Nucleus accumbens (tissue), 56 donors: ENCODE data around the gene TLR6.
"Not testable (repeated sequence)": the region's sequence is repeated elsewhere in the genome, so short reads cannot be mapped to it uniquely, and the experiment has no call there.

Experiments used
- DNase-seq, 56 donors: peaks; one replicate each; lab custom pipeline; 2025; lab: John Stamatoyannopoulos, UW

The TLR6 gene

GRCh38 chr4:38829237-38829636 lies 27.4 kb downstream of the TLR6 start:
- no peak for DNase-seq

GRCh38 chr4:38823766-38824165 lies 32.9 kb downstream of the TLR6 start:
- DNase-seq = no peak

DNA sequence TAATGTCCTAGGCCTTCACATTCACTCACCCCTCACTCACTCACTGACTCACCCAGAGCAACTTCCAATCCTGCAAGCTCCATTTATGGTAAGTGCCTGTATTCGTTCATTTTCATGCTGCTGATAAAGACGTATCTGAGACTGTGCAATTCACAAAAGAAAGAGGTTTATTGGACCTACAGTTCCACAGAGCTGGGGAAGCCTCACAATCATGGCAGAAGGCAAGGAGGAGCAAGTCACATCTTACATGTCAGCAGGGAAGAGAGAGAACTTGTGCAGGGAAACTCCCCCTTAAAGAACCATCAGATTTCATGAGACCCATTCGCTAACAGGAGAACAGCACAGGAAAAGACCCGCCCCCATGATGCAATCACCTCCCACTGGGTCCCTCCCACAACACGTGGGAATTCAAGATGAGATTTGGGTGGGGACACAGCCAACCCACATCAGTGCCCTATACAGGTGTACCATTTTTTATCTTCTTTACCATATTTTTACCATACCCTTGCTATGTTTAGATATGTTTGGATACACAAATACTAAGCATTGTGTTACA lies 33.8 kb downstream of the TLR6 start:
- DNase-seq = no peak

GRCh38 chr4:38821739-38822138 lies 34.9 kb downstream of the TLR6 start:
- no peak for DNase-seq

DNA sequence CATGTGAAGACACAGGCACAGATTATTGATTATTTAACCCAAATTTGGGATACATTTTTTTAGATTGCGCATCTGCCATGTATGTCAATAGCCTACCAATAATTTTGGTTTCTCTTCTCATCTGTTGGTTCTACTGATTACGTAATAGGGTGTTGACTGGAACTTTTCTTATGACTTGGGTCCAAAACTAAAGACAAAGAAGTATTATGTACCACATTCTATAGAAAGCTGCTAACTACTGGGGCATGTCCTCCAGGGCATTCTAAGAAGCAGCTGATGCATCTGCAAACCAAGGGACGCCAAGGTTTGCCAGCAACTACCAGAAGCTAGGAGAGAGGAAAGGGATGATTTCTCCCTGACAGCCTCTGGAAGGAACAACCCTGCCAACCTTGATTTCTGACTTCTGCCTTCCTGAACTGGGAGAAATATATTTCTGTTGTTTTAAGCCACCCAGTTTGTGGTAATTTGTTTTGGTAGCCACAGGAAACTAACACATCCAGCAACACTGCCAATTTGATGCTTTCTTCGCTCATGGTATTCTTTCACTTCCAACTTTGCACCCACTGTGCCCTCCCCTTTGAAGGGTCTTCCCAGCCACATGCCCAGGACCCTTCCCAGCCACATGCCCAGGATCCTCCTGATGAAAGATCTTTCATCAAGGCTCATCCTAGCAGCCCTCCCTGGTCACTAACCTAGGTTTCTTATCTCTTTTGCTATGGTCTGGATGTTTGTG lies 36.1 kb downstream of the TLR6 start:
- DNase-seq = no peak

GRCh38 chr4:38819569-38819968 lies 37.0 kb downstream of the TLR6 start:
- no peak for DNase-seq

GRCh38 chr4:38818441-38818976 lies 38.1 kb downstream of the TLR6 start:
- no peak for DNase-seq

DNA sequence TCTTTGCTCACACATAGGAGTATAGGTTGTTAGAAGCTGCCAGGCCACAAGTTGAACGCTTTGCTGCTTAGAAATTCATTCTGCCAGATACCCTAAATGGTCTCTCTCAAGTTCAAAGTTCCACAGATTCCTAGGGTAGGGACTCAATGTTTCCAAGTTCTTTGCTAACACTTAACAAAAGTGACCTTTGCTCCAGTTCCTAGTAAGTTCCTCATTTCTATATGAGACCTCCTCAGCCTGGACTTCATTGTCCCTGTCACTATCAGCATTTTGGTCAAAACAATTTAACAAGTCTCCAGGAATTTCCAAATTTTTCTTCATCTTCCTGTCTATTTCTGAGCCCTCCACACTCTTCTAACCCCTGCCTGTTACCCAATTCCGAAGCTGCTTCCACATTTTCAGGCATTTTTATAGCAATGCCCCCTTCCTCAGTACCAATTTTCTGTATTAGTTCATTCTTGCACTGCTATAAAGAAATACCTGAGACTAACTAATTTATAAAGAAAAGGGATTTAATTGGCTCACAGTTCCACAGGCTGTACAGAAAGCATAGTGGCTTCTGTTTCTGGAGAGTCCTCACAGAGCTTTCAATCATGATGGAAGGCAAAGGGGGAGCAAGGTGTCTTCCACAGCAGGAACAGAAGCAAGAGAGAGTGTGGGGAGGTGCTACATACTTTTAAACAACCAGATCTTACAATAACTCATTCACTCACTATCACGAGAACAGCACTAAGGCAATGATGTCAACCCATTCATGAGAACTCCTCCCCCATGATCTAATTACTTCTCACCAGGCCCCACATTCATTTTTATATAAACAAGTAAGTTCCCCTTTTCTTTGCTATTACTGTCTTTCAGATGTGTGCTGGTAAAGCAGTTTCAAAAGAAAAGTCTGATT lies 40.5 kb downstream of the TLR6 start:
- no peak for DNase-seq

DNA sequence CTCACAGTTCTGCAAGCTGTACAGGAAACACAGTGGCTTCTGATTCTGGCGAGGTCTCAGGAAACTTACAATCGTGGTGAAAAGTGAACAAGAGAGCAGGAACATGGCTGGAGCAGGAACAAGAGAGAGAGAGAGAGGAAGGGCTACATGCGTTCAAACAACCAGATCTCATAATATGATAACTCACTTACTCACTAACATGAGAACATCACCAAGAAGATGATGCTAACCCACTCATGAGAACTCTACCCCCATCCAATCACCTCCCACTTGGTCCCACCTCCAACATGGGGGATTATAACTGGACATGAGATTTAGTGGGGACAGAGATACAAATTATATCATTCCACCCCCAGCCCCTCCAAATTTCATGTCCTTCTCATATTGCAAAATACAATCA lies 42.2 kb downstream of the TLR6 start:
- DNase-seq = no peak

DNA sequence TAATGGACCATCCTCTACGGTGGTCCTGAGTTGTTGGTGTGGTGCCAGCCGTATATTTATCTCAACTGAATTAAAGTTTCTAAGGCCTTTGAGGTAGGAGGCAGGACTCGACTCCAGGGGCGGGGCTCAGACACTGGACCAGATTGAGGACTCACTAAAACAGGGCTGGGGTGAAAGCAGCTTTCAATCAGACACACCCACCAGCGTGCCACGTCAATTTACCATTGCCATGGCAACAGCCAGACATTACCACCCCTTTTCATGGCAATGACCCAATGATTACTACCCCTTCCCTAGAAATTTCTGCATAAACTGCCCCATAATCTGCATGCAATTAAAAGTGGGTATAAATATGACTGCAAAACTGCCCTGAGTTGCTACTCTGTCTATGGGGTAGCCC lies 45.3 kb downstream of the TLR6 start:
- no peak for DNase-seq

DNA sequence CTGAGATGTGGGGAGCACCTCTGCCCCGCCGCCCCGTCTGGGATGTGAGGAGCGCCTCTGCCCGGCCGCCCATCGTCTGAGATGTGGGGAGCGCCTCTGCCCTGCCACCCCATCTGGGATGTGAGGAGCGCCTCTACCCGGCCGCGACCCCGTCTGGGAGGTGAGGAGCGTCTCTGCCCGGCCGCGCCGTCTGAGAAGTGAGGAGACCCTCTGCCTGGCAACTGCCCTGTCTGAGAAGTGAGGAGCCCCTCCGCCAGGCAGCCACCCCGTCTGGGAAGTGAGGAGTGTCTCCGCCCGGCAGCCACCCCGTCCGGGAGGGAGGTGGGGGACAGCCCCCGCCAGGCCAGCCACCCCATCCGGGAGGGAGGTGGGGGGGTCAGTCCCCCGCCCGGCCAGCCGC lies 49.2 kb downstream of the TLR6 start:
- DNase-seq = not testable (repeated sequence)

DNA sequence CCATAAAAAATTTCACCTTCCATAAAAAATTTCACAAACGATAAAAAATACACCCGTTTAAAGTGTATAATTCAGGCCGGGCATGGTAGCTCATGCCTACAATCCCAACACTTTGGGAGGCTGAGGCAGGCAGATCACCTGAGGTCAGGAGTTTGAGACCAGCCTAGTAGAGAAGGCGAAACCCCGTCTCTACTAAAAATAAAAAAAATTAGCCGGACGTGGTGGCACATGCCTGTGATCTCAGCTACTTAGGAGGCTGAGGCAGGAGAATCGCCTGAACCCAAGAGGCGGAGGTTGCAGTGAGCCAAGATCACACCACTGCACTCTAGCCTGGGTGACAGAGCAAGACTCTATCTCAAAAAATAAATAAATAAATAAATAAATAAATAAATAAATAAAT lies 50.4 kb downstream of the TLR6 start:
- not testable (repeated sequence) for DNase-seq

GRCh38 chr4:38805530-38806145 lies 51.0 kb downstream of the TLR6 start:
- peak in 12 of 56 donors; percentile 3 to 32 (median 10) for DNase-seq

- DNase-seq = no peak
These were observed 51.8 kb downstream of the TLR6 start, which contains the start of gene TLR1 for GRCh38 chr4:38804654-38805295. Gene TLR1, minus strand, starts transcription at chr4:38804791. Its CDS starts 5,960 bp downstream, at chr4:38798831.

DNA sequence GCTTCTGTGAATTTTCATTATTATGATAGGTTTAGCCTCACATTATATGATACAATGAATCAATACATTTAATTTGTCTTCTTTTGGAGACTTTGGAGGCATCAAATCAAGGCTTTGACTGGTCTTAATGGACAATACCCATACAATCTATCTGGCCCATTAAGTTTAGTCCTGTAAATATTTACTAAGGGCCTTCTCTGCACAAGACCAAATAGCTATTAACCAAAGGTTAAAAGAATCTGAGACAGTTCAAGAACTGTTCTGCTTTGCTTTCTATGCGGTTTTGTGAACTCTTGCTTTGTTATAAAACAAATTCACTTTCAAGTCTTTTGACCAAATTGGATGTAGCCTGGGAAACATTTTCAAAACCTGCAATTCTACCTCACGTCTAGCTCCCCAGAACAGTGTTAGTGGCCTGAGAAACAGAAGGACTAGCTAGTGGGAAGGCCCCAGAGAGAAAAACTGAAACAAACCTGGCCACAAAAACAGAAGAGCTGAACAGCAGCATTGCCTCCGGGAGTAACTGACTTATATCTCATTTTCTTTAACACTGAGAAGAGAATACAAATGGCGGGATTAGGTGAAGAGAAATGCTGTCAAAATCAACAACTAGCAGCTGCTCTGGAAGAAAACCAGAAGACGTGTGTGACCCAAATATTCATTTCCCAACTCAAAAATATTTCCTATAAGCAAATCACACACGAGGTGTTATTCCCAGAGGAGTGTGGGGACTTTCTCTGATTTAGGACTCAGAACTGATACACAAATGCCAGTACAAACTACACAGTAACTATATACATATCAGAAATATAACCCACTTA lies 52.6 kb downstream of the TLR6 start:
- DNase-seq = peak in 1 of 56 donors; percentile 2

GRCh38 chr4:38802561-38803355 lies 53.9 kb downstream of the TLR6 start:
- no peak for DNase-seq

GRCh38 chr4:38800961-38801450 lies 55.6 kb downstream of the TLR6 start:
- DNase-seq = no peak

GRCh38 chr4:38800366-38800765 lies 56.3 kb downstream of the TLR6 start:
- no peak for DNase-seq
